ENCODE results near the gene AGPAT4.

- TF ChIP-seq, protein P1, sequence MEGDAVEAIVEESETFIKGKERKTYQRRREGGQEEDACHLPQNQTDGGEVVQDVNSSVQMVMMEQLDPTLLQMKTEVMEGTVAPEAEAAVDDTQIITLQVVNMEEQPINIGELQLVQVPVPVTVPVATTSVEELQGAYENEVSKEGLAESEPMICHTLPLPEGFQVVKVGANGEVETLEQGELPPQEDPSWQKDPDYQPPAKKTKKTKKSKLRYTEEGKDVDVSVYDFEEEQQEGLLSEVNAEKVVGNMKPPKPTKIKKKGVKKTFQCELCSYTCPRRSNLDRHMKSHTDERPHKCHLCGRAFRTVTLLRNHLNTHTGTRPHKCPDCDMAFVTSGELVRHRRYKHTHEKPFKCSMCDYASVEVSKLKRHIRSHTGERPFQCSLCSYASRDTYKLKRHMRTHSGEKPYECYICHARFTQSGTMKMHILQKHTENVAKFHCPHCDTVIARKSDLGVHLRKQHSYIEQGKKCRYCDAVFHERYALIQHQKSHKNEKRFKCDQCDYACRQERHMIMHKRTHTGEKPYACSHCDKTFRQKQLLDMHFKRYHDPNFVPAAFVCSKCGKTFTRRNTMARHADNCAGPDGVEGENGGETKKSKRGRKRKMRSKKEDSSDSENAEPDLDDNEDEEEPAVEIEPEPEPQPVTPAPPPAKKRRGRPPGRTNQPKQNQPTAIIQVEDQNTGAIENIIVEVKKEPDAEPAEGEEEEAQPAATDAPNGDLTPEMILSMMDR (conservative IDR thresholded peaks at IDR 0.05; ENCODE audit: low read depth, low read length), result no peak
- TF ChIP-seq EZH2 (IDR thresholded peaks at IDR 0.05; ENCODE audit: borderline replicate concordance, low read depth, low read length, poor library complexity, severe bottlenecking), result no peak
Measured at GRCh38 chr6:161214722-161215121, 59.1 kb downstream of the AGPAT4 start.

All from A673 (cell line).